WTC11 (cell line): ENCODE measurements around the gene RSPO4. TPM values are rescaled to one million over a fixed set of nuclear protein-coding genes. Genes with fewer than 3 reads are reported as not detected.

Experiments
- ATAC-seq: fragments of 200-7000 bp; cut with Tn5 transposase; 2 replicates; pipeline ENCODE4 v1.10.0; 2021; ENCODE audit warnings: mild to moderate bottlenecking, moderate library complexity
- CTCF ChIA-PET: fragments of 300-600 bp; sonication (Branson Sonifier 250); formaldehyde crosslinking; loops from one replicate; lab custom pipeline; 2021; ENCODE audit warnings: antibody characterized with exemption; lab: Charles Lee
- POLR2A ChIA-PET: fragments of 350-600 bp; sonication (Branson Sonifier 250); formaldehyde crosslinking; loops from one replicate; lab custom pipeline; 2021; ENCODE audit warnings: antibody characterized with exemption; lab: Charles Lee
- DNase-seq: peaks from one replicate; pipeline ENCODE4 v3.0.0; 2021; ENCODE audit warnings: low spot score
- H3K27ac Mint-ChIP-seq: 2 replicates; pipeline ENCODE4 v1.8.0; 2021; ENCODE audit warnings: mixed read lengths
- H3K27me3 Mint-ChIP-seq: 2 replicates; pipeline ENCODE4 v1.8.0; 2021; ENCODE audit warnings: low read depth, mild to moderate bottlenecking, moderate library complexity, mixed read lengths
- H3K36me3 Mint-ChIP-seq: 2 replicates; pipeline ENCODE4 v1.8.0; 2021; ENCODE audit warnings: mixed read lengths
- H3K4me1 Mint-ChIP-seq: 2 replicates; pipeline ENCODE4 v1.8.0; 2022; ENCODE audit warnings: mixed read lengths
- H3K4me3 Mint-ChIP-seq: 2 replicates; pipeline ENCODE4 v1.8.0; 2021; ENCODE audit warnings: mild to moderate bottlenecking, moderate library complexity, mixed read lengths
- H3K9me3 Mint-ChIP-seq: 2 replicates; pipeline ENCODE4 v1.8.0; 2021; ENCODE audit warnings: mixed read lengths
- AR ChIP-seq: fragments of 250-450 bp; sonication (Bioruptor Pico); IDR thresholded peaks from 2 replicates; pipeline ENCODE4 v1.9.0; 2021; ENCODE audit warnings: mild to moderate bottlenecking
- CTCF ChIP-seq: fragments of 200-600 bp; IDR thresholded peaks from 2 replicates; pipeline ENCODE4 v1.8.0; 2022; ENCODE audit warnings: antibody characterized with exemption
- E2F4 ChIP-seq: sonication (generic); formaldehyde crosslinking; IDR thresholded peaks from 2 replicates; pipeline ENCODE4 v1.8.1; 2022; ENCODE audit warnings: low read depth, mild to moderate bottlenecking, moderate library complexity, missing genetic modification reagents, borderline replicate concordance
- ELF4 ChIP-seq: sonication (generic); formaldehyde crosslinking; IDR thresholded peaks from 2 replicates; pipeline ENCODE4 v1.8.1; 2022; ENCODE audit warnings: low read depth, mild to moderate bottlenecking, moderate library complexity, missing genetic modification reagents
- ERG ChIP-seq: fragments of 250-450 bp; sonication (Bioruptor Pico); IDR thresholded peaks from 2 replicates; pipeline ENCODE4 v1.8.0; 2021; ENCODE audit warnings: mild to moderate bottlenecking
- GTF2I ChIP-seq: fragments of 250-450 bp; sonication (Bioruptor Pico); conservative IDR thresholded peaks from 2 replicates; pipeline ENCODE4 v1.4.0; 2021; ENCODE audit warnings: mild to moderate bottlenecking
- JAZF1 ChIP-seq: fragments of 250-450 bp; sonication (Bioruptor Pico); IDR thresholded peaks from 2 replicates; pipeline ENCODE4 v1.9.0; 2021; ENCODE audit warnings: moderate library complexity, mild to moderate bottlenecking, inconsistent platforms
- MAX ChIP-seq: sonication (generic); formaldehyde crosslinking; IDR thresholded peaks from 2 replicates; pipeline ENCODE4 v1.8.0; 2022; ENCODE audit warnings: mild to moderate bottlenecking, missing genetic modification reagents
- NFATC4 ChIP-seq: fragments of 250-450 bp; sonication (Bioruptor Pico); IDR thresholded peaks from 2 replicates; pipeline ENCODE4 v1.9.0; 2021; ENCODE audit warnings: mild to moderate bottlenecking
- OVOL2 ChIP-seq: fragments of 250-450 bp; sonication (Bioruptor Pico); IDR thresholded peaks from 2 replicates; pipeline ENCODE4 v1.9.0; 2021; ENCODE audit warnings: mild to moderate bottlenecking, borderline replicate concordance
- PREB ChIP-seq: sonication (generic); formaldehyde crosslinking; IDR thresholded peaks from 2 replicates; pipeline ENCODE4 v1.8.1; 2022; ENCODE audit warnings: mild to moderate bottlenecking, missing genetic modification reagents, moderate library complexity, borderline replicate concordance
- SMAD3 ChIP-seq: sonication (generic); formaldehyde crosslinking; IDR thresholded peaks from 2 replicates; pipeline ENCODE4 v1.8.0; 2022; ENCODE audit warnings: missing genetic modification reagents, mild to moderate bottlenecking, borderline replicate concordance
- SOX15 ChIP-seq: fragments of 250-450 bp; sonication (Bioruptor Pico); IDR thresholded peaks from 2 replicates; pipeline ENCODE4 v1.9.0; 2021; ENCODE audit warnings: mild to moderate bottlenecking
- TCF7 ChIP-seq: sonication (generic); formaldehyde crosslinking; IDR thresholded peaks from 2 replicates; pipeline ENCODE4 v1.8.0; 2022; ENCODE audit warnings: mild to moderate bottlenecking, low read depth, missing genetic modification reagents, moderate library complexity
- TP53 ChIP-seq: sonication (generic); formaldehyde crosslinking; IDR thresholded peaks from 2 replicates; pipeline ENCODE4 v1.8.1; 2023; ENCODE audit warnings: mild to moderate bottlenecking, missing genetic modification reagents
- ZNF232 ChIP-seq: sonication (generic); formaldehyde crosslinking; IDR thresholded peaks from 2 replicates; pipeline ENCODE4 v1.8.0; 2022; ENCODE audit warnings: mild to moderate bottlenecking, missing genetic modification reagents
- ZNF263 ChIP-seq: sonication (generic); formaldehyde crosslinking; IDR thresholded peaks from 2 replicates; pipeline ENCODE4 v1.8.1; 2022; ENCODE audit warnings: low read depth, mild to moderate bottlenecking, moderate library complexity, missing genetic modification reagents
- ZNF416 ChIP-seq: fragments of 250-450 bp; sonication (Bioruptor Pico); IDR thresholded peaks from 2 replicates; pipeline ENCODE4 v1.9.0; 2021; ENCODE audit warnings: mild to moderate bottlenecking, inconsistent platforms
- total RNA-seq: library from RNA; stranded (reverse); gene quantifications from 3 replicates; pipeline ENCODE4 v1.2.3, GENCODE V29; 2021
- TF ChIP-seq, protein P1 (sequence below): sonication (generic); formaldehyde crosslinking; IDR thresholded peaks from 2 replicates; pipeline ENCODE4 v1.8.1; 2023; ENCODE audit warnings: mild to moderate bottlenecking, missing genetic modification reagents, moderate library complexity
- TF ChIP-seq, protein P2 (sequence below): sonication (generic); formaldehyde crosslinking; IDR thresholded peaks from 2 replicates; pipeline ENCODE4 v1.8.1; 2023; ENCODE audit warnings: mild to moderate bottlenecking, moderate library complexity, missing genetic modification reagents
- TF ChIP-seq, protein P3 (sequence below): sonication (generic); formaldehyde crosslinking; IDR thresholded peaks from 2 replicates; pipeline ENCODE4 v1.8.1; 2023; ENCODE audit warnings: mild to moderate bottlenecking, missing genetic modification reagents

Gene RSPO4
- total RNA-seq, 1 experiment from 2014 or later = 4.5 TPM

DNA sequence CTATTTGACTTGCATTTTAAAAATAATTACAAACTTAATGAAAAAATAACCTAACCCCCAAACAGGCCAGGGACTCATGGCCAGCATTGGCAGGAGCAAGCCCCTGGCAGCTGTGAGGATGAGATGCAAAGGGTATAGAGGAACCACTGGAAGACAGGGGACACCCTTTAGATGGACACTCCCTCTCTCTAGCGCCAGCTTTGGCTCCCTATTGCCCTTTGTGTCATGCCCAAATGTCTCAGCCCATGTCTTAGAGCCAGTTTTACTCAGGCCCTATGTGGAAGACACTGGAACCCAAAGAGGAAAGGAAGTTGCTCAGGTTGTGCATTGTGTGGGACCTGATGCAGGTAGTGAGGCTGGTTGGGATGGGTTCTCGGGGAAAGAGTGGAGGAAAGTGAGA lies 34.9 kb upstream of the RSPO4 start:
- no peak for DNase-seq
- Mint-ChIP-seq H3K9me3 (no peaks in the 10 kb centered on the region), H3K4me1 (no peaks in the 10 kb centered on the region), H3K27me3 (no peaks in the 10 kb centered on the region; the same call in 1 of the 2 replicates), H3K4me3 (no peak overlapping the region), H3K27ac (no peak overlapping the region), H3K36me3 (no peaks in the 10 kb centered on the region)
- no peak for TF ChIP-seq SMAD3 (CRISPR knock-in tag)
- TF ChIP-seq NFATC4 = no peak
- TF ChIP-seq ERG (CRISPR knock-in tag) = no peak
- TF ChIP-seq, protein P1, sequence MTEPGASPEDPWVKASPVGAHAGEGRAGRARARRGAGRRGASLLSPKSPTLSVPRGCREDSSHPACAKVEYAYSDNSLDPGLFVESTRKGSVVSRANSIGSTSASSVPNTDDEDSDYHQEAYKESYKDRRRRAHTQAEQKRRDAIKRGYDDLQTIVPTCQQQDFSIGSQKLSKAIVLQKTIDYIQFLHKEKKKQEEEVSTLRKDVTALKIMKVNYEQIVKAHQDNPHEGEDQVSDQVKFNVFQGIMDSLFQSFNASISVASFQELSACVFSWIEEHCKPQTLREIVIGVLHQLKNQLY (CRISPR knock-in tag) = no peak
- no peak for TF ChIP-seq SOX15
- ATAC-seq = no peak
- CTCF ChIA-PET = no interaction called here
- POLR2A ChIA-PET = no interaction called here

DNA sequence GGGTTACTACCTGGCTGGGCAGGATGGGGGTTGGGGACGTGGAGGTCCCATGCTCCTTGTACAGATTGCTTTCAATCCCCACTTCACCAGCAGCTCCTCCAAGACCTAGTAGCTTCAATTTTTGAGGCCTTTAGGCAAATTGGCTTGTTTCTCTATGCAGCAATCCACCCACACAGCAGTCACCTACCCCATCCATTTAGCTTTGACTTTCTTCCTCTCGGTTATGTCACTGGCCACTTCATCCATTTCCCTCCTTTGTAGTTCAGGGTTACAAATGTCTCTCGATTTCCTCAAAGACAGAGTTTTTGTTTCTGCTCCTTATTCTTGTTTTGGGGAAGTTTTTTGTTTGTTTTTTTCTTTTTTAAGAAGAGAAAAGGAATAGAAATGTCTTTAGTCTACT lies 33.4 kb upstream of the RSPO4 start:
- DNase-seq = no peak

More for the DNA sequence above, 33.4 kb upstream of the RSPO4 start:
- H3K9me3 Mint-ChIP-seq = peaks cover 2% of the 10 kb centered on the region; the same call in 1 of the 2 replicates
- no peaks in the 10 kb centered on the region; the same call in none of the 2 replicates for H3K27me3 Mint-ChIP-seq
- no peak overlapping the region for H3K27ac Mint-ChIP-seq
- CTCF ChIA-PET = interaction anchor here (1.5 kb wide), 1 partner anchor 73 kb away, joined by 3 read pairs; no protein-coding TSS in a partner anchor
- no peak overlapping the region for H3K4me3 Mint-ChIP-seq
- no peak for TF ChIP-seq TP53 (CRISPR knock-in tag)
- no peak for TF ChIP-seq TCF7 (CRISPR knock-in tag)
- TF ChIP-seq CTCF = no peak
- TF ChIP-seq GTF2I (CRISPR knock-in tag) = no peak
- TF ChIP-seq, protein P2, sequence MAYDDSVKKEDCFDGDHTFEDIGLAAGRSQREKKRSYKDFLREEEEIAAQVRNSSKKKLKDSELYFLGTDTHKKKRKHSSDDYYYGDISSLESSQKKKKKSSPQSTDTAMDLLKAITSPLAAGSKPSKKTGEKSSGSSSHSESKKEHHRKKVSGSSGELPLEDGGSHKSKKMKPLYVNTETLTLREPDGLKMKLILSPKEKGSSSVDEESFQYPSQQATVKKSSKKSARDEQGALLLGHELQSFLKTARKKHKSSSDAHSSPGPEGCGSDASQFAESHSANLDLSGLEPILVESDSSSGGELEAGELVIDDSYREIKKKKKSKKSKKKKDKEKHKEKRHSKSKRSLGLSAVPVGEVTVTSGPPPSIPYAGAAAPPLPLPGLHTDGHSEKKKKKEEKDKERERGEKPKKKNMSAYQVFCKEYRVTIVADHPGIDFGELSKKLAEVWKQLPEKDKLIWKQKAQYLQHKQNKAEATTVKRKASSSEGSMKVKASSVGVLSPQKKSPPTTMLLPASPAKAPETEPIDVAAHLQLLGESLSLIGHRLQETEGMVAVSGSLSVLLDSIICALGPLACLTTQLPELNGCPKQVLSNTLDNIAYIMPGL = no peak
- TF ChIP-seq JAZF1 (CRISPR knock-in tag) = no peak
- TF ChIP-seq, protein P3, sequence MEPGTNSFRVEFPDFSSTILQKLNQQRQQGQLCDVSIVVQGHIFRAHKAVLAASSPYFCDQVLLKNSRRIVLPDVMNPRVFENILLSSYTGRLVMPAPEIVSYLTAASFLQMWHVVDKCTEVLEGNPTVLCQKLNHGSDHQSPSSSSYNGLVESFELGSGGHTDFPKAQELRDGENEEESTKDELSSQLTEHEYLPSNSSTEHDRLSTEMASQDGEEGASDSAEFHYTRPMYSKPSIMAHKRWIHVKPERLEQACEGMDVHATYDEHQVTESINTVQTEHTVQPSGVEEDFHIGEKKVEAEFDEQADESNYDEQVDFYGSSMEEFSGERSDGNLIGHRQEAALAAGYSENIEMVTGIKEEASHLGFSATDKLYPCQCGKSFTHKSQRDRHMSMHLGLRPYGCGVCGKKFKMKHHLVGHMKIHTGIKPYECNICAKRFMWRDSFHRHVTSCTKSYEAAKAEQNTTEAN (CRISPR knock-in tag) = no peak
- no peak for TF ChIP-seq ZNF263 (CRISPR knock-in tag)
- TF ChIP-seq E2F4 (CRISPR knock-in tag) = no peak
- no peak for TF ChIP-seq OVOL2 (CRISPR knock-in tag)
- no peak for TF ChIP-seq ZNF416
- no peak for TF ChIP-seq AR (CRISPR knock-in tag)
- TF ChIP-seq ELF4 = no peak
- no peak for TF ChIP-seq MAX (CRISPR knock-in tag)
- no peak for TF ChIP-seq PREB
- TF ChIP-seq ZNF232 (CRISPR knock-in tag) = no peak
- POLR2A ChIA-PET = no interaction called here
- H3K36me3 Mint-ChIP-seq = no peaks in the 10 kb centered on the region
- ATAC-seq = no peak
- no peaks in the 10 kb centered on the region for H3K4me1 Mint-ChIP-seq
